ENCODE data around the gene FIBP. TPM values are rescaled to one million over a fixed set of nuclear protein-coding genes. Genes with fewer than 3 reads are reported as not detected.
"Not testable (repeated sequence)": the region's sequence is repeated elsewhere in the genome, so short reads cannot be mapped to it uniquely, and the experiment has no call there.

FIBP gene
- polyA plus RNA-seq, 1 donor from 2014 or later = 248 TPM

DNA sequence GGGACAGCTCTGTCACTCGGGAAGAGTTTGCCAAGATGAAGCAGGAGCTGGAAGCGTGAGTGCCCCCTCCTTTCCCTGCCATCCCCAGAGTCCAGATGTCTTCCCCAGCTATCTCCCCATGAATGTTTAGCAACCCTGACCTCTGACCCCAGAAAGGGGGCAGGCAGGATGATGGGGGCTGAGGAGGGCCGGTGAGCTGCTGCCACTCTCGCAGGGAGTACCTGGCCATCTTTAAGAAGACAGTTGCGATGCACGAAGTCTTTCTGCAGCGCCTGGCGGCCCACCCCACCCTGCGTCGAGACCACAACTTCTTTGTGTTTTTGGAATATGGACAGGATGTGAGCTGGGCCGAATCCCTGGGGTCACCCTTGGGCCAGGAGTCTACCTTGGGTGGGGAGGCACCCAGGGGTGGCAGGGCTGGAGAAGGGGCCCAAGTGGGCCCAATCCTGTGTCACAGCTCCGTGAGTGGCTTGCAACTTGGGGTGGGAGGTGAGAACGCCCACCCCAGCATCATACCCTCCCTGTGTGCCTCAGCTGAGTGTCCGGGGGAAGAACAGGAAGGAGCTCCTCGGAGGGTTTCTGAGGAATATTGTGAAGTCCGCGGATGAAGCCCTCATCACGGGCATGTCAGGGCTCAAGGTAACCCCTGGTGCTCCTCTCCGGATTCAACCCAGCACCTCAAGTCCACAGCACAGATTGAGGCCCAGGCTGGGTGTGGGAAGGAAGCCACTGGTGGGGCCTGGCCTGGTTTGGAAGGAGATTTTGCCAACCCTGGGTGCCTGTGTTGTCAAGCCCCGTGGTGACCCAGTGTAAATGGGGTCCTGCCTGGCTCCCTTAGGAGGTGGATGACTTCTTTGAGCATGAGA lies 37.8 kb downstream of the FIBP start:
- H3K9ac ChIP-seq (ENCODE audit: low read length) = no peak overlapping the region
- no peaks in the 10 kb centered on the region for H3K27me3 ChIP-seq (ENCODE audit: insufficient read depth, low read depth, low read length)
- H2AFZ ChIP-seq (ENCODE audit: low read depth, low read length) = no peak overlapping the region
- peaks cover 28% of the 10 kb centered on the region for H4K20me1 ChIP-seq (ENCODE audit: insufficient read depth)
- no peak overlapping the region for H3K4me3 ChIP-seq (ENCODE audit: low read length)
- H3F3A ChIP-seq (ENCODE audit: insufficient read depth, low read length, poor library complexity, severe bottlenecking) = no peaks in the 10 kb centered on the region
- no peaks in the 10 kb centered on the region for H3K9me2 ChIP-seq (ENCODE audit: insufficient read depth, low read length)
- no peaks in the 10 kb centered on the region for H3K9me3 ChIP-seq (ENCODE audit: low read length)
- H3K27ac ChIP-seq (ENCODE audit: low read length) = no peak overlapping the region
- peaks cover 5% of the 10 kb centered on the region for H3K36me3 ChIP-seq (ENCODE audit: insufficient read depth, low read length)
- peaks cover 17% of the 10 kb centered on the region for H3K79me2 ChIP-seq (replicated peaks; ENCODE audit: insufficient read depth, low read length)
- no peak overlapping the region for H3K4me2 ChIP-seq (ENCODE audit: low read length)
- peak; percentile 1 for TF ChIP-seq POLR2AphosphoS5 (IDR thresholded peaks at IDR 0.05)
- TF ChIP-seq TAF1 (IDR thresholded peaks at IDR 0.05; ENCODE audit: low read depth) = no peak

DNA sequence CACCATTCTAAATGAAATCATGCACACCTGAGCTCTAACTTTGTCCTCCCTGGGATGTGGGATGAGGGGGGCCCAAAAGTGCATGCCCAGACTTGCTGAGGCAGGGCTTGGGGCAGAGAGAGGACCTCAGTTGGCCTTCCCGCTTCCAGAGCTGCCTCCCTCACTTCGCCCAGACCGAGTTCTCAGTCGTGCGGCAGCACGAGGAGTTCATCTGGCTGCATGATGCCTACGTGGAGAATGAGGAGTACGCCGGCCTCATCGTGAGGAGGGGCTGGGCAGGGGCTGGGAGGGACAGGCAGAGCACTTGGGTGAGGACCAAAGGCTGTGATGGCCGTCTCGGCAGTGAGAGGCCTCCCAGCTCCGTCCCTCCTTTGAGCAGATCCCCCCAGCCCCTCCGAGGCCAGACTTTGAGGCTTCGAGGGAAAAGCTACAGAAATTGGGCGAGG lies 38.5 kb downstream of the FIBP start:
- H3K27ac ChIP-seq (ENCODE audit: low read length) = no peak overlapping the region
- H3K36me3 ChIP-seq (ENCODE audit: insufficient read depth, low read length) = peaks cover 5% of the 10 kb centered on the region
- H2AFZ ChIP-seq (ENCODE audit: low read depth, low read length) = no peak overlapping the region

GRCh38 chr11:65849366-65849765 lies 38.9 kb downstream of the FIBP start:
- TF ChIP-seq TAF1 (IDR thresholded peaks at IDR 0.05; ENCODE audit: low read depth) = no peak
- TF ChIP-seq POLR2AphosphoS5 (IDR thresholded peaks at IDR 0.05) = peak; percentile 17
- no peak for TF ChIP-seq EZH2 (IDR thresholded peaks at IDR 0.05; ENCODE audit: borderline replicate concordance, insufficient read depth, low read length, poor library complexity, severe bottlenecking)
- no peak overlapping the region for H2AFZ ChIP-seq (ENCODE audit: low read depth, low read length)
- H3K9me2 ChIP-seq (ENCODE audit: insufficient read depth, low read length) = no peaks in the 10 kb centered on the region
- H3K27ac ChIP-seq (ENCODE audit: low read length) = no peak overlapping the region
- no peak overlapping the region for H3K4me2 ChIP-seq (ENCODE audit: low read length)
- H3K36me3 ChIP-seq (ENCODE audit: insufficient read depth, low read length) = peaks cover 5% of the 10 kb centered on the region
- H3F3A ChIP-seq (ENCODE audit: insufficient read depth, low read length, poor library complexity, severe bottlenecking) = no peaks in the 10 kb centered on the region
- H3K27me3 ChIP-seq (ENCODE audit: insufficient read depth, low read depth, low read length) = no peaks in the 10 kb centered on the region
- H3K9me3 ChIP-seq (ENCODE audit: low read length) = no peaks in the 10 kb centered on the region
- H3K79me2 ChIP-seq (replicated peaks; ENCODE audit: insufficient read depth, low read length) = peaks cover 6% of the 10 kb centered on the region
- H3K4me3 ChIP-seq (ENCODE audit: low read length) = no peak overlapping the region
- H4K20me1 ChIP-seq (ENCODE audit: insufficient read depth) = peaks cover 17% of the 10 kb centered on the region
- H3K9ac ChIP-seq (ENCODE audit: low read length) = no peak overlapping the region

More for the DNA sequence above, 38.5 kb downstream of the FIBP start:
- H3K9me3 ChIP-seq (ENCODE audit: low read length) = no peaks in the 10 kb centered on the region
- H3K4me2 ChIP-seq (ENCODE audit: low read length) = no peak overlapping the region
- H3F3A ChIP-seq (ENCODE audit: insufficient read depth, low read length, poor library complexity, severe bottlenecking) = no peaks in the 10 kb centered on the region
- H3K27me3 ChIP-seq (ENCODE audit: insufficient read depth, low read depth, low read length) = no peaks in the 10 kb centered on the region
- H3K9me2 ChIP-seq (ENCODE audit: insufficient read depth, low read length) = no peaks in the 10 kb centered on the region
- TF ChIP-seq POLR2AphosphoS5 (IDR thresholded peaks at IDR 0.05) = peak; percentile 7
- no peak for TF ChIP-seq TAF1 (IDR thresholded peaks at IDR 0.05; ENCODE audit: low read depth)
- peaks cover 10% of the 10 kb centered on the region for H3K79me2 ChIP-seq (replicated peaks; ENCODE audit: insufficient read depth, low read length)
- H3K9ac ChIP-seq (ENCODE audit: low read length) = no peak overlapping the region
- peaks cover 22% of the 10 kb centered on the region for H4K20me1 ChIP-seq (ENCODE audit: insufficient read depth)
- no peak overlapping the region for H3K4me3 ChIP-seq (ENCODE audit: low read length)

GRCh38 chr11:65848693-65849092 lies 39.6 kb downstream of the FIBP start:
- H3K79me2 ChIP-seq (replicated peaks; ENCODE audit: insufficient read depth, low read length); H3K4me3 ChIP-seq (ENCODE audit: low read length); H3K27me3 ChIP-seq (ENCODE audit: insufficient read depth, low read depth, low read length); H3K36me3 ChIP-seq (ENCODE audit: insufficient read depth, low read length); H3K4me2 ChIP-seq (ENCODE audit: low read length); H3F3A ChIP-seq (ENCODE audit: insufficient read depth, low read length, poor library complexity, severe bottlenecking); H3K27ac ChIP-seq (ENCODE audit: low read length); H3K9ac ChIP-seq (ENCODE audit: low read length); H3K9me2 ChIP-seq (ENCODE audit: insufficient read depth, low read length); H3K9me3 ChIP-seq (ENCODE audit: low read length); H2AFZ ChIP-seq (ENCODE audit: low read depth, low read length): not testable (repeated sequence)
- peaks cover 11% of the 10 kb centered on the region for H4K20me1 ChIP-seq (ENCODE audit: insufficient read depth)

GRCh38 chr11:65847746-65848145 lies 40.5 kb downstream of the FIBP start:
- Histone ChIP-seq H3K9me2 (ENCODE audit: insufficient read depth, low read length) (no peaks in the 10 kb centered on the region), H3K36me3 (ENCODE audit: insufficient read depth, low read length) (no peaks in the 10 kb centered on the region), H3K4me3 (ENCODE audit: low read length) (no peak overlapping the region), H3K27ac (ENCODE audit: low read length) (no peak overlapping the region), H3K4me2 (ENCODE audit: low read length) (no peak overlapping the region), H3F3A (ENCODE audit: insufficient read depth, low read length, poor library complexity, severe bottlenecking) (no peaks in the 10 kb centered on the region), H2AFZ (ENCODE audit: low read depth, low read length) (no peak overlapping the region), H3K79me2 (replicated peaks; ENCODE audit: insufficient read depth, low read length) (no peaks in the 10 kb centered on the region), H3K9me3 (ENCODE audit: low read length) (no peaks in the 10 kb centered on the region), H3K9ac (ENCODE audit: low read length) (no peak overlapping the region), H4K20me1 (ENCODE audit: insufficient read depth) (peaks cover 1% of the 10 kb centered on the region), H3K27me3 (ENCODE audit: insufficient read depth, low read depth, low read length) (no peaks in the 10 kb centered on the region)
- TF ChIP-seq TAF1 (IDR thresholded peaks at IDR 0.05; ENCODE audit: low read depth) = no peak
- TF ChIP-seq SMC3 (conservative IDR thresholded peaks at IDR 0.05; ENCODE audit: poor library complexity) = no peak
- no peak for TF ChIP-seq POLR2AphosphoS5 (IDR thresholded peaks at IDR 0.05)
- TF ChIP-seq EP300 (conservative IDR thresholded peaks at IDR 0.05; ENCODE audit: poor library complexity, severe bottlenecking) = no peak
- TF ChIP-seq, protein P1, sequence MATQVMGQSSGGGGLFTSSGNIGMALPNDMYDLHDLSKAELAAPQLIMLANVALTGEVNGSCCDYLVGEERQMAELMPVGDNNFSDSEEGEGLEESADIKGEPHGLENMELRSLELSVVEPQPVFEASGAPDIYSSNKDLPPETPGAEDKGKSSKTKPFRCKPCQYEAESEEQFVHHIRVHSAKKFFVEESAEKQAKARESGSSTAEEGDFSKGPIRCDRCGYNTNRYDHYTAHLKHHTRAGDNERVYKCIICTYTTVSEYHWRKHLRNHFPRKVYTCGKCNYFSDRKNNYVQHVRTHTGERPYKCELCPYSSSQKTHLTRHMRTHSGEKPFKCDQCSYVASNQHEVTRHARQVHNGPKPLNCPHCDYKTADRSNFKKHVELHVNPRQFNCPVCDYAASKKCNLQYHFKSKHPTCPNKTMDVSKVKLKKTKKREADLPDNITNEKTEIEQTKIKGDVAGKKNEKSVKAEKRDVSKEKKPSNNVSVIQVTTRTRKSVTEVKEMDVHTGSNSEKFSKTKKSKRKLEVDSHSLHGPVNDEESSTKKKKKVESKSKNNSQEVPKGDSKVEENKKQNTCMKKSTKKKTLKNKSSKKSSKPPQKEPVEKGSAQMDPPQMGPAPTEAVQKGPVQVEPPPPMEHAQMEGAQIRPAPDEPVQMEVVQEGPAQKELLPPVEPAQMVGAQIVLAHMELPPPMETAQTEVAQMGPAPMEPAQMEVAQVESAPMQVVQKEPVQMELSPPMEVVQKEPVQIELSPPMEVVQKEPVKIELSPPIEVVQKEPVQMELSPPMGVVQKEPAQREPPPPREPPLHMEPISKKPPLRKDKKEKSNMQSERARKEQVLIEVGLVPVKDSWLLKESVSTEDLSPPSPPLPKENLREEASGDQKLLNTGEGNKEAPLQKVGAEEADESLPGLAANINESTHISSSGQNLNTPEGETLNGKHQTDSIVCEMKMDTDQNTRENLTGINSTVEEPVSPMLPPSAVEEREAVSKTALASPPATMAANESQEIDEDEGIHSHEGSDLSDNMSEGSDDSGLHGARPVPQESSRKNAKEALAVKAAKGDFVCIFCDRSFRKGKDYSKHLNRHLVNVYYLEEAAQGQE (IDR thresholded peaks at IDR 0.05; ENCODE audit: borderline replicate concordance) = no peak

Measured in neural cell (in vitro differentiated cells).